HT-29 (cell line): ENCODE results near the gene LIPT1. TPM values are rescaled to one million over a fixed set of nuclear protein-coding genes. Genes with fewer than 3 reads are reported as not detected.
A peak's percentile ranks its signal among the peaks of the same experiment; 100 is the strongest.
"Not testable (repeated sequence)": the region's sequence is repeated elsewhere in the genome, so short reads cannot be mapped to it uniquely, and the experiment has no call there.

Experiments used
- DNase-seq: peaks from one replicate; pipeline ENCODE4 v3.0.0-alpha.2; 2015; ENCODE audit warnings: low spot score
- small RNA-seq: library from RNA; depleted of rRNA; stranded (forward); fragments of <200 nt; gene quantifications from one replicate; pipeline ENCODE3, GENCODE V24; 2014
- total RNA-seq: library from RNA; depleted of rRNA; stranded (reverse); fragments of >200 nt; shearing (Covaris generic); gene quantifications from 2 replicates; pipeline ENCODE4 v1.2.3, GENCODE V29; 2014; rRNA removed

Gene LIPT1
- total RNA-seq, 1 experiment from 2014 or later: 6.4 TPM

DNA sequence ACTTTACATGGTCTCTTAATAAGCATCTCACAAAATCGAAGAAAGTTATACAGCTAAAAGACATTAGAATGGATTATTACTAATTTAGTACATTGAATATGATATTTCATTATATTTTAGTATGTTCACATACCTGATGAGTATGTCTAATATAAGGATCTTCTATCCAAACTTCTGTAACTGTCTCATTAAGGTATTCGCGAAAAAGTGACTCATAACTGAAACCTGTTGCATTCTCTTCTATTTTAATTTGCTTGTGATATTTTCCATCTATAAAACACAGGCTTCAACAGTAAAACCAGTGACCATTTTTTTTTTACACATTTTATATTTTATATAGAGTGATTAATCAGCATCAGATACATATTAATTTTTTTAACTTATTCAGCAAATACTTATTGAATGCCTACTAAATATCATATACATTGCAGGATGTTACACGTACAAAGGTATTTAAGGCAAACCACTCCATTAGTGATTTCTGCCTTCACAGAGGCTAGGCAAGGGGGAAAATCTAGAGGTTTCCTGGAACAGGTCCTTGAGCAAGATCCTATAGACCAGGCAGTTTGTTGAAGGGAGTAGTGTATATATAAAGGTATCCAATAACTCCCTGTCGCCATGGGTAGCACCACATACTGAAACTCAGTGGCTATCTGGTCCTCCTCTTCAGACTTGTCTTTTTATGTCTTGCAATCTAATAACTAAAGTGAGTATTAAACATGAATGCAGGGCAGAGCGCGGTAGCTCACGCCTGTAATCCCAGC, 16.8 kb downstream of the LIPT1 start:
- no peak for DNase-seq

DNA sequence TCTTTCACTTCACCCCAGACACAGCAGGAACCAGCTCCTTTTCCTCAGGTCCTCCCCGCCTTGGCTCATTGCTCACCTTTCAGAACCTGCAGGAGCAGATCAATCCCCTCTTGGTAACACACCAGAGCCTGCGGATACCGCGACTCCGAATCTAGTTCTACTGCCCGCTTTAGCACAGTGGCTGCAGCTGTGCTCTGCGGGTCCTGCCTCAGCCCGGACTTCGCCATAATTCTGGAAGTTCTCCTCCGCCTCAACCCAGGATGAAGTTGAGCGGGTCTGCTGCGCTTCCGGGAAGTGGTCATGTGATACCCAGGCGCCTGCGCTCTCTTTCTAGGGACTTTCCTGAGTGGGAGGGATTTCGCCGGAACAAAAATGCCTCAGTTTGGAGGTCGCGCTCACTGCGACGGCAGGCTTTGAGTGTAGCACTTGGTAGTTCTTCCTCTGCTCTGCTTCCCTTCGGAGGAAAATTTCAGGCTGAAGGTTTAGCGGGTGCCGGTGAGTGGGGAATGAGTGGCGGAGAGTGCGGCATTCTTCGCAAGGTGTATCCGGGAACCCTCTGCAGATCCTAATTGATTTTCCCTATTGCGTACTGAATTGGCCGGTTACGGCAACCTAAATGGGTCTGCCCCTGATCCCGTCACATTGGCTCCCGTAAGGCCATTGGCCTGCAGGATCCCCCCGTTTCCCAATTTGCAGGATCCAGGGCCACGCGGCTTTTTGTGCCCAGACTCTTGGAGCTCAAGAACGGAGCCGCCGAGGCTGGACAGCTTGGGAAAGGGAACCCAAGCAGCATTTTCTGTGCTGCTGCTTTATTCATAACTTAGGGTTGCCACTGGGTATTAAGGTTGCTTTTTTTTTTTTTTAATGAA, 26.2 kb downstream of the LIPT1 start, which contains the start of the genes MITD1 and MRPL30:
TSS of gene MITD1 (minus strand) at position 304 of the 869 bp plus-strand sequence. CDS start at position 227, 77 bp downstream.
TSS of gene MRPL30 (plus strand) at position 430 of the 869 bp plus-strand sequence. CDS start 5,020 bp downstream, outside the sequence.
- DNase-seq: peak; percentile 97

DNA sequence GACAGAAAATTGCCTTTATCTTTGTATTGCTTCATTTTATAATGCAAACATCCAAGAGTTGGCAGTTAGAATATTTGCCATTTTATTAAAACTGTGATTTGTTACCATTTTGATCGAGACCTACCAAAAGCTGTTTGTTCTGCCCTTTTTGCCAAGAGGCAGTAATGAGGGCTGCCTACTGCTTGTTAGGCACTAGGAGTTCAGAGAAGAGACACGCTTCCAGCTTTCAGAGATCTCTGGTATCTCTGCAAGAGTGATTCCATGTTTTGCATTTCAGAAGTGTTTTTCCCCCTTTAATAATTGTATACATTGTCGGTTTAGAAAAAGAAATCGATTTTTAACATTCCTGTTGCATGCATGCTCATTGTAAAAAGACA, 26.8 kb downstream of the LIPT1 start:
- peak; percentile 38 for DNase-seq

DNA sequence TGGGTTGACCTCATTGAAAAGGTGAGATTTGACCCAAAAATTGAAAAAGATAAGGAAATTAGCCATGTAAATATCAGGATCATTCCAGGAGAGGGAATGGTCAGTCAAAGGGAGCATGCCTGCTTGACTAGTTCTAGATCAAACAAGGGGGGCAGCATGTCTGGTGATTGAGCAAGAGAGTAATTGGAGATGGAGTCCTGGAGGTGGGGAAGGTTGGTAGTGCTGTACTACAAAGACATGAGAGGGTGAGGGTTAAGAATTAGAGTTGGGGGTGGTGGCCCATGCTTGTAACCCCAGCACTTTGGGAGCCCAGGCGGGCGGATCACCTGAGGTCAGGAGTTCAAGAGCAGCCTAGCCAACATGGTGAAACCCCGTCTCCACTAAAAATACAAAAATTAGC, 28.3 kb downstream of the LIPT1 start:
- no peak for DNase-seq

DNA sequence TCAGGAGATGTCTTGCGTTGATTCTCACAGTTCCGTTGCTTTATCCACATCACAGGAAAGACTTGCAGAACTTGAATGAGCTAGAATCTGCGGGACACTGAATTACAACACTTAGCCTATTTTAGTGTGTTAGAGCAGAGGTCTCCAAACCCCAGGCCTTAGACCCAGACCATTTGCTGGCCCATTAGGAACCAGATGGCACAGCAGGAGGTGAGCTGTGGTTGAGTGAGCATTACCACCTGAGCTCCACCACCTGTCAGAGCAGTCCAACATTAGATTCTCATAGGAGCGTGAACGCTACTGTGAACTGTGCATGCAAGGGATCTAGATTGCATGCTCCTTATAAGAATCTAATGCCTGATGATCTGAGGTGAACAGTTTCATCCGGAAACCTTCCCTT, 30.0 kb downstream of the LIPT1 start:
- no peak for DNase-seq

DNA sequence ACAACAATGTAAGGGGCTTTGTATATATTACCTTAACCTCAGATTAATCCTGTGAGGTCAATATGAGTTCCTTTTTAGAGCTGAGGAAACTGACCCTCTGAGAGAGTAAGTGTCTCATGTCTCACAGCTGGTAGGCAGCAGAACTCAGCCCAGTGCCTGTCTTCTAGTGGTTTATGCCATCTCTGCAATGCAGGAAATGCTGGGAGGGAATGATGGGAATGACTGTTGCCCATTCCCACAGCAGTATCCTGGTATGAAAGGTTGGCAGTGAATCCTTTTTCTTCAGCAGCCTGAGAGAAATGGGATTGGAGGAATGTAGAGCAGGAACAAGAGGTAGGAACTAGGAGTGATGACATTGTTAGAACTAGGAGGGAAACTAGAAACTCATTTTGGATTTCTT, 32.2 kb downstream of the LIPT1 start:
- DNase-seq: no peak

DNA sequence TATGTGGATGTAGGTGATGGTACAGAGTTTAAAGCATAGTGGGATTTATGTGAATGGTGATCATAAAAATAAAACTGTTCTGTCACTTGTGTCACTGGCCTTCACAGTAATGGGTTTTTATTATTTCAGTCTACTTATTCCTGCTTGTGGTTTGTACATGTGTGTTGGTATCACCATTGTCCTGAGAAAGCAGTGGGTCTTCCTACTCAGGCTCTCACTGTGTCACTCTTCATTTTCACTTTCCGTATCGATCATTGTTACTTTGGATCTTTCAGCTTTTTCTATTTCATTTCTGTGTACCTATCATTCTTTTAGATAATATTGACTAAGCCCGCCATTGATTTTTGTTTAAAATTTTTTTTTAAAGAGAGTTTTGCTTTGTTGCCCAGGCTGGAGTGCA, 33.6 kb downstream of the LIPT1 start:
- DNase-seq: no peak

DNA sequence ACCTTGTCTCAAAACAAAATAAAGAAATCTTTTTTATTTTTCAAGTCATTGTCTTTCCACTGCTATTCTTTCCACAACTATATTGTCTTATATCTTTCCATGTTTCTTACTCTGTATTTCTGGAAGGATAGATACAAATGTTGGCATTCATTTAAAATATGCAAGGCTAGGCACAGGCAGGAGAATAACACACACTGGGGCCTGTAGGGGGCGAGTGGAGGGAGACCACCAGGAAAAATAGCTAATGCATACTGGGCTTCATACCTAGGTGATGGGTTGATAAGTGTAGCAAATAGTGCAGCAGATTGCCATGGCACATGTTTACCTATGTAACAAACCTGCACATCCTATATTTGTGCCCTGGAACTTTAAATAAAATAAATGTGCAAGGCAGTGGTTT, 35.8 kb downstream of the LIPT1 start:
- DNase-seq: no peak

DNA sequence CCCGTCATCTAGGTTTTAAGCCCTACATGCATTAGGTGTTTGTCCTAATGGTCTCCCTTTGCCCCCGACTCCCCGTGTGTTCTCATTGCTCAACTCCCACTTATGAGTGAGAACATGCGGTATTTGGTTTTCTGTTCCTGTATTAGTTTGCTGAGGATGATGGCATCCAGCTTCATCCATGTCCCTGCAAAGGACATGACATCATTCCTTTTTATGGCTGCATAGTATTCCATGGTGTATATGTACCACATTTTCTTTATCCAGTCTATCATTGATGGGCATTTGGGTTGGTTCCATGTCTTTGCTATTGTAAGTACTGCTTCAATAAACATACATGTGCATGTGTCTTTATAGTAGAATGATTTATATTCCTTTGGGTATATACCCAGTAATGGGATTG, 37.6 kb downstream of the LIPT1 start:
- not testable (repeated sequence) for DNase-seq

DNA sequence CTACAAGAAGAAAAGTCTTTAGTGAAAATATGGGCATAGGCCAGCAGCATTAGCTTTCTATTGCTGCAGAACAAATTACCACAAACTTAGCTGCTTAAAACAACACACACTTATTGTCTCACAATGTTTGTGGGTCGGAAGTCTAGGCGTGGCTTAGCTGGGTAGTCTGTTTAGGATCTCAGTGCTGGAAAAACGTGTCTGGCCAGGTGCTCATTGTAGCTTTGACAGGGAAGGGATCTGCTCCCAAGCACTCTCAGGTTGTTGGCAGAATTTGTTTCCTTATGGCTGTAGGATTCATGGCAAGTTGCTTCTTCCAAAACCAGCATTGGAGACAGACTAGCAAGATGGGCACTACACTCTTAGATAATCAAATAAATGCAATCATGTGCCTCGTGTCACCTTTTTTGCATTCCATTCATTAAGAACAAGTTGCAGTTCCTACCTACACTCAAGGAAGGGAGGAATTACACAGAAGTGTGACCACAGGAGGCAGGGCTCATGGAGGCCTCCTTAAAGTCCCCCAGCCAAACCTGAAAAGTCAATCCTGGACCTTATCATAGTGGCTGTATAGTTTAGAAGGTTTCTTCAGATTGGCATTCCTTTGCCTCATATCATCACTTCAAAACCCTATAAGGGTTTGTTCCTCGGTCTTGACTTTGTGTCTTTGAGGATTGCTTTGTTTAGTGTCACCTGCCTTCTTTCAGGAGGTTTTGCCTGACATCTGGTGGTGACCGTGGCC, 43.5 kb downstream of the LIPT1 start:
- DNase-seq: peak; percentile 22

DNA sequence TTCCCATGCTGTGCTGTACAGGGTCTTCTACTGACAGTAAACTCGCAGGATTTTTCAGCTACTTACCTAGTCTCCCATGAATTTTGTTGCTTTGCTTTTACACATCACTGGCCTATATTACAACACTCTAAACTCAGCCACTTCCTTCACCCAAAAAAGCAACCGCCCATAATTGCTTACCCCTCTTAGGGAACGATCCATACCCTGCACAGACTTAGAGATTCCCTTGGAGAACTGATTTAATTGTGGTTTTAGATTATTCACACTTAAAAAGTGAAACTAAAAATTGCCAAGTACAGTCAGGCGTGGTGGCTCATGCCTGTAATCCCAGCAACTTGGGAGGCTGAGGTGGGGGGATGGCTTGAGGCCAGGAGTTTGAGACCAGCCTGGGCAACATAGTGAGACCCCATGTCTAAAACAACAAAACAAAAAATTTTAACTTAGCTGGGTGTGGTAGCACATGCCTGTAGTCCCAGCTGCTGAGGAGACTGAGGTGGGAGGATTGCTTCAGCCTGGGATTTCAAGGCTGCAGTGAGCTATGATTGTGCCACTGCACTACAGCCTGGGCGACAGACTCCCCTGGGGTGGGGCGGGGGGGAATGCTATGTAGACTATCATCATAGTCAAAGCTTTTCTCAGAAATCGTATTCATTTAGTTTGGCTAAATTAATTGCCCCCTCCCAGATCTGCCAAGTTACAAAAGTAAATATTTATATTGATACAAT, 45.5 kb downstream of the LIPT1 start:
- DNase-seq: no peak

DNA sequence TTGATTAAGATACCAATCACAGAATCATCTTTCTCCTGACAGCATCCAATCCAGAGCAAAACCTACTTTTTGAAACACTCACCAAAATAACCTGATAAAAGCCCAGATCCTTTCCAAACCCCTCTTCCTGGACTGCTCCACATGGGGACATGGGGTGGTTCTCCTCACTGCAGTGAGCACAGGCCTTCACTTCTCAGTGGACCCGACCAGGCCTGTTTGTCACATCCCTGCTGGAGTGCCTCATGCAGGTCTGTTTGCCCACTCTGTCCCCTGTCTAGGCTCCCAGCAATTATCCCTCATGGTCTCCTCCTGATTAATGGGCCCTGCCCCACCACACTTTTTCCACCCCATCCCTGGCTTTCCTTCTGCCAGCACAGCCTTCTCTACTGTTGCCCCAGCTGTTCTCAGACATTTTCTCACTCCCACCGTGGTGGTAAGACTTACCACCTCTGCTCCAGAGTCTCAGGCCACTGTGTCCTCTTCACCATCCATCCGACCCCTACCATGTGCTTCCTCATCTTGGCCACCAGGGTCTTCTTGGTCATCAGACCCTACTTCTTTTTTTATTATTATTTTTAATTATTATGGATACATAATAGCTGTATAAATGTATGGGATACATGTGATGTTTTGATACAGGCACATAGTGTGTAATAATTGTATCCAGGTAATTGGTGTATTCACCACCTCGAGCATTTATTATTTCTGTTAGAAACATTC, 47.4 kb downstream of the LIPT1 start:
- no peak for DNase-seq

DNA sequence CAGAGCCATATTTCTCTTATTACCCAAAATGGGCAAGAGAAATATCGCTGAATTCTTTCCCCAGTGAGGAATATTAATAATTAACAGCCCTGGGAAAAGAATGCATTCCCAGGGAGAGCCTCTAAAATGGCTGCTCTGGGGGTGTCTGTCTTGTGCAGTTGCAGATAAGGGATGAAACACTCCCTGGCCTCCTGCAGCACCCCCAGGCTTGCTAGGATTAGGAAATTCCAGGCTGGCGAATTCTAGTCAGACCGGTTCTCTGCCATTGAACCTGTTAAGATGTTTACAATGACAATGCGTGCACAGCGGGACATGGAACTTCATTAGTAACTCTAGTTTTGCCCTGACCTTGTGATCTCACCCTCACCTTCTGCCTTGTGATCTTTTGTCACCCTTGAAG, 50.7 kb downstream of the LIPT1 start:
- no peak for DNase-seq

Small RNAs within 50 kb of the gene (small RNA-seq; reads per million reads assigned to genes)
- not detected for gene AC092587.1

Other genes with a start within 250 kb of the LIPT1 start
- 7.6 and 9.5 TPM in 2 replicates for gene CRACDL, start 218.7 kb upstream of the LIPT1 start, total RNA-seq
- 4.6 and 4.9 TPM in 2 replicates for gene C2orf15, start 13.3 kb upstream of the LIPT1 start, total RNA-seq
- gene TSGA10, start within 50 bp of the LIPT1 start, total RNA-seq: 5.5 and 8.4 TPM in 2 replicates
- 14.5 and 15.5 TPM in 2 replicates for gene MITD1, start 26.1 kb downstream of the LIPT1 start, total RNA-seq
- gene MRPL30, start 26.2 kb downstream of the LIPT1 start, total RNA-seq: 23.5 and 26.2 TPM in 2 replicates
- not detected in 2 replicates for gene LYG2, start 100.7 kb downstream of the LIPT1 start, total RNA-seq
- gene LYG1, start 146.2 kb downstream of the LIPT1 start, total RNA-seq: 0.08 TPM in 1 of 2 replicates, not detected in the other
- gene TXNDC9, start 181.4 kb downstream of the LIPT1 start, total RNA-seq: 22.4 and 22.8 TPM in 2 replicates
- 13.6 and 14.5 TPM in 2 replicates for gene EIF5B, start 182.4 kb downstream of the LIPT1 start, total RNA-seq